Peyer's patch (tissue), 4 donors: Measurements from ENCODE around the gene NPR3.

Experiments used
- CTCF ChIP-seq, 6 experiments: fragments of 450-650 bp in 4 of 6; fragments of 200-600 bp in 2 of 6; sonication (generic) in 1 of 6; IDR thresholded peaks; one replicate each; pipeline ENCODE4 v1.5.1; 2017 to 2019; ENCODE audit warnings: antibody characterized with exemption in 6 of 6, mild to moderate bottlenecking in 3 of 6, moderate library complexity in 1 of 6
- POLR2A ChIP-seq, 2 donors: fragments of 450-650 bp; IDR thresholded peaks; one replicate each; pipeline ENCODE4 v1.5.1; 2017; ENCODE audit warnings: antibody characterized with exemption in 2 of 2, mild to moderate bottlenecking in 2 of 2, moderate library complexity in 2 of 2

- TF ChIP-seq POLR2A (IDR thresholded peaks at IDR 0.05) (no peak), CTCF (IDR thresholded peaks at IDR 0.05) (no peak)
These were observed 20.5 kb upstream of the NPR3 start for GRCh38 chr5:32690666-32691065.
